ENCODE data around the gene COQ2.

Gene COQ2

GRCh38 chr4:83269256-83269655 is 15.3 kb downstream of the COQ2 start:
- H3K36me3 Mint-ChIP-seq (ENCODE audit: low read depth): peaks cover 58% of the 10 kb centered on the region
- H3K27ac Mint-ChIP-seq: no peak overlapping the region
- no peaks in the 10 kb centered on the region for H3K27me3 Mint-ChIP-seq (ENCODE audit: low read depth)
- H3K4me1 Mint-ChIP-seq (ENCODE audit: low read depth): peaks cover 18% of the 10 kb centered on the region
- no peak overlapping the region for H3K4me3 Mint-ChIP-seq
- DNase-seq (ENCODE audit: low spot score): no peak
- H3K9me3 Mint-ChIP-seq: no peaks in the 10 kb centered on the region

- no peak for DNase-seq (ENCODE audit: low spot score)
- H3K27me3 Mint-ChIP-seq (ENCODE audit: low read depth): no peaks in the 10 kb centered on the region
- no peaks in the 10 kb centered on the region for H3K9me3 Mint-ChIP-seq
- no peak overlapping the region for H3K27ac Mint-ChIP-seq
- no peak overlapping the region for H3K4me3 Mint-ChIP-seq
- H3K36me3 Mint-ChIP-seq (ENCODE audit: low read depth): peaks cover 54% of the 10 kb centered on the region
- H3K4me1 Mint-ChIP-seq (ENCODE audit: low read depth): peaks cover 18% of the 10 kb centered on the region
Observed at GRCh38 chr4:83268491-83268890, 16.1 kb downstream of the COQ2 start.

GRCh38 chr4:83267830-83268475 is 16.6 kb downstream of the COQ2 start:
- no peaks in the 10 kb centered on the region for H3K9me3 Mint-ChIP-seq
- no peak overlapping the region for H3K27ac Mint-ChIP-seq
- no peak for DNase-seq (ENCODE audit: low spot score)
- H3K27me3 Mint-ChIP-seq (ENCODE audit: low read depth): no peaks in the 10 kb centered on the region
- H3K36me3 Mint-ChIP-seq (ENCODE audit: low read depth): peaks cover 53% of the 10 kb centered on the region
- no peak overlapping the region for H3K4me3 Mint-ChIP-seq
- H3K4me1 Mint-ChIP-seq (ENCODE audit: low read depth): peaks cover 18% of the 10 kb centered on the region

- Mint-ChIP-seq H3K36me3 (ENCODE audit: low read depth) (peaks cover 50% of the 10 kb centered on the region), H3K27me3 (ENCODE audit: low read depth) (no peaks in the 10 kb centered on the region), H3K9me3 (no peaks in the 10 kb centered on the region), H3K27ac (no peak overlapping the region), H3K4me1 (ENCODE audit: low read depth) (peaks cover 18% of the 10 kb centered on the region), H3K4me3 (no peak overlapping the region)
- DNase-seq (ENCODE audit: low spot score): no peak
Observed at GRCh38 chr4:83267121-83267829, 17.3 kb downstream of the COQ2 start.

- no peak overlapping the region for H3K4me3 Mint-ChIP-seq
Observed at GRCh38 chr4:83266689-83267088, 17.9 kb downstream of the COQ2 start.

GRCh38 chr4:83263106-83263505 is 21.5 kb downstream of the COQ2 start:
- H3K4me3 Mint-ChIP-seq: no peak overlapping the region
- peaks cover 42% of the 10 kb centered on the region for H3K36me3 Mint-ChIP-seq (ENCODE audit: low read depth)
- H3K9me3 Mint-ChIP-seq: no peaks in the 10 kb centered on the region
- DNase-seq (ENCODE audit: low spot score): no peak
- H3K27me3 Mint-ChIP-seq (ENCODE audit: low read depth): no peaks in the 10 kb centered on the region
- H3K27ac Mint-ChIP-seq: no peak overlapping the region
- H3K4me1 Mint-ChIP-seq (ENCODE audit: low read depth): peaks cover 10% of the 10 kb centered on the region

More at GRCh38 chr4:83266689-83267088, 17.9 kb downstream of the COQ2 start:
- Mint-ChIP-seq H3K27ac (no peak overlapping the region), H3K27me3 (ENCODE audit: low read depth) (no peaks in the 10 kb centered on the region), H3K9me3 (no peaks in the 10 kb centered on the region), H3K4me1 (ENCODE audit: low read depth) (peaks cover 18% of the 10 kb centered on the region), H3K36me3 (ENCODE audit: low read depth) (peaks cover 50% of the 10 kb centered on the region)
- no peak for DNase-seq (ENCODE audit: low spot score)

GRCh38 chr4:83262682-83263081 is 21.9 kb downstream of the COQ2 start:
- Mint-ChIP-seq H3K9me3 (no peaks in the 10 kb centered on the region), H3K27me3 (ENCODE audit: low read depth) (no peaks in the 10 kb centered on the region), H3K4me1 (ENCODE audit: low read depth) (peaks cover 7% of the 10 kb centered on the region), H3K4me3 (no peak overlapping the region), H3K27ac (no peak overlapping the region), H3K36me3 (ENCODE audit: low read depth) (peaks cover 42% of the 10 kb centered on the region)
- no peak for DNase-seq (ENCODE audit: low spot score)

GRCh38 chr4:83261307-83261706 is 23.3 kb downstream of the COQ2 start:
- Mint-ChIP-seq H3K27me3 (ENCODE audit: low read depth) (no peaks in the 10 kb centered on the region), H3K4me3 (no peak overlapping the region), H3K27ac (no peak overlapping the region), H3K9me3 (no peaks in the 10 kb centered on the region), H3K4me1 (ENCODE audit: low read depth) (peaks cover 2% of the 10 kb centered on the region), H3K36me3 (ENCODE audit: low read depth) (peaks cover 42% of the 10 kb centered on the region)
- no peak for DNase-seq (ENCODE audit: low spot score)

GRCh38 chr4:83259586-83259985 is 25.0 kb downstream of the COQ2 start:
- peaks cover 33% of the 10 kb centered on the region for H3K36me3 Mint-ChIP-seq (ENCODE audit: low read depth)
- no peaks in the 10 kb centered on the region for H3K27me3 Mint-ChIP-seq (ENCODE audit: low read depth)
- DNase-seq (ENCODE audit: low spot score): no peak
- H3K4me3 Mint-ChIP-seq: no peak overlapping the region
- H3K9me3 Mint-ChIP-seq: no peaks in the 10 kb centered on the region
- H3K27ac Mint-ChIP-seq: no peak overlapping the region
- peaks cover 5% of the 10 kb centered on the region for H3K4me1 Mint-ChIP-seq (ENCODE audit: low read depth)

- H3K27ac Mint-ChIP-seq: no peak overlapping the region
Observed at GRCh38 chr4:83258461-83258860, 26.1 kb downstream of the COQ2 start.

GRCh38 chr4:83257811-83258210 is 26.8 kb downstream of the COQ2 start:
- no peaks in the 10 kb centered on the region for H3K9me3 Mint-ChIP-seq
- no peak overlapping the region for H3K27ac Mint-ChIP-seq
- no peaks in the 10 kb centered on the region for H3K27me3 Mint-ChIP-seq (ENCODE audit: low read depth)
- DNase-seq (ENCODE audit: low spot score): no peak
- peaks cover 27% of the 10 kb centered on the region for H3K36me3 Mint-ChIP-seq (ENCODE audit: low read depth)
- peaks cover 8% of the 10 kb centered on the region for H3K4me1 Mint-ChIP-seq (ENCODE audit: low read depth)
- no peak overlapping the region for H3K4me3 Mint-ChIP-seq

More at GRCh38 chr4:83258461-83258860, 26.1 kb downstream of the COQ2 start:
- no peak for DNase-seq (ENCODE audit: low spot score)
- Mint-ChIP-seq H3K36me3 (ENCODE audit: low read depth) (peaks cover 32% of the 10 kb centered on the region), H3K4me1 (ENCODE audit: low read depth) (peaks cover 5% of the 10 kb centered on the region), H3K9me3 (no peaks in the 10 kb centered on the region), H3K4me3 (no peak overlapping the region), H3K27me3 (ENCODE audit: low read depth) (no peaks in the 10 kb centered on the region)

- Mint-ChIP-seq H3K36me3 (ENCODE audit: low read depth) (peaks cover 17% of the 10 kb centered on the region), H3K27ac (no peak overlapping the region), H3K9me3 (no peaks in the 10 kb centered on the region), H3K4me1 (ENCODE audit: low read depth) (peaks cover 16% of the 10 kb centered on the region), H3K4me3 (no peak overlapping the region), H3K27me3 (ENCODE audit: low read depth) (peaks cover 4% of the 10 kb centered on the region)
- no peak for DNase-seq (ENCODE audit: low spot score)
Observed at GRCh38 chr4:83255584-83255983, 29.0 kb downstream of the COQ2 start.

- Mint-ChIP-seq H3K4me1 (ENCODE audit: low read depth) (peaks cover 13% of the 10 kb centered on the region), H3K4me3 (no peak overlapping the region)
Observed at GRCh38 chr4:83252782-83253405, 31.7 kb downstream of the COQ2 start.

GRCh38 chr4:83251447-83251830 is 33.2 kb downstream of the COQ2 start:
- no peaks in the 10 kb centered on the region for H3K9me3 Mint-ChIP-seq
- peaks cover 24% of the 10 kb centered on the region for H3K27me3 Mint-ChIP-seq (ENCODE audit: low read depth)
- H3K4me1 Mint-ChIP-seq (ENCODE audit: low read depth): peaks cover 13% of the 10 kb centered on the region
- H3K27ac Mint-ChIP-seq: no peak overlapping the region
- H3K36me3 Mint-ChIP-seq (ENCODE audit: low read depth): peaks cover 7% of the 10 kb centered on the region
- no peak overlapping the region for H3K4me3 Mint-ChIP-seq
- no peak for DNase-seq (ENCODE audit: low spot score)

More at GRCh38 chr4:83252782-83253405, 31.7 kb downstream of the COQ2 start:
- peak; percentile 50 for DNase-seq (ENCODE audit: low spot score)
- Mint-ChIP-seq H3K36me3 (ENCODE audit: low read depth) (peaks cover 7% of the 10 kb centered on the region), H3K27me3 (ENCODE audit: low read depth) (peaks cover 12% of the 10 kb centered on the region), H3K9me3 (no peaks in the 10 kb centered on the region), H3K27ac (no peak overlapping the region)

Data from T-helper 2 cell treated with Interferon-gamma antibody and Interleukin-4, amounts not matched to agents 5 μg/mL and 100 μg/mL, for 36 hours (primary cell).